ENCODE results near the gene PTPRE. TPM values are rescaled to one million over a fixed set of nuclear protein-coding genes. Genes with fewer than 3 reads are reported as not detected.

Gene PTPRE
- total RNA-seq, 2 donors from 2014 or later, result 6.5 to 8.9 TPM

- Histone ChIP-seq H3K4me1 (no peaks in the 10 kb centered on the region), H3K36me3 (replicated peaks in 1 of 2; ENCODE audit: insufficient read depth in 1 of 2, low read depth in 2 of 2) (no peaks in the 10 kb centered on the region), H3K27me3 (no peaks in the 10 kb centered on the region), H3K4me3 (no peak overlapping the region), H3K9me3 (no peaks in the 10 kb centered on the region), H3K27ac (no peak overlapping the region)
- ATAC-seq, result no peak
- intact Hi-C loops (cut with DNase I), result no loop called here
- WGBS, 2 donors, result 44 to 74% methylated on average over 1 to 8 of the region's 8 CpGs
- no peak for TF ChIP-seq CTCF (IDR thresholded peaks at IDR 0.05)
- no peak for TF ChIP-seq POLR2A (IDR thresholded peaks at IDR 0.05)
- DNase-seq, result no peak
These were observed 133.8 kb downstream of the PTPRE start for GRCh38 chr10:128040681-128041080.

- H3K4me1 ChIP-seq, result no peaks in the 10 kb centered on the region
- WGBS, 2 donors, result 64 to 71% methylated on average over 17 of the region's 17 CpGs
- ATAC-seq (no peak), DNase-seq (no peak)
- H3K4me3 ChIP-seq, result no peak overlapping the region
- TF ChIP-seq POLR2A (IDR thresholded peaks at IDR 0.05), result no peak
- TF ChIP-seq CTCF (IDR thresholded peaks at IDR 0.05), result no peak
- H3K9me3 ChIP-seq, result no peaks in the 10 kb centered on the region
- no peaks in the 10 kb centered on the region for H3K36me3 ChIP-seq (replicated peaks in 1 of 2; ENCODE audit: insufficient read depth in 1 of 2, low read depth in 2 of 2)
- no peak overlapping the region for H3K27ac ChIP-seq
- H3K27me3 ChIP-seq, result no peaks in the 10 kb centered on the region
- intact Hi-C loops (cut with DNase I), result no loop called here
These were observed 135.3 kb downstream of the PTPRE start for GRCh38 chr10:128042131-128042610.

- no peak overlapping the region for H3K4me3 ChIP-seq
- intact Hi-C loops (cut with DNase I), result no loop called here
- WGBS, 2 donors, result 50 to 56% methylated on average over 18 of the region's 18 CpGs
- DNase-seq (no peak), ATAC-seq (no peak)
- no peaks in the 10 kb centered on the region for H3K9me3 ChIP-seq
- no peaks in the 10 kb centered on the region for H3K4me1 ChIP-seq
- no peaks in the 10 kb centered on the region for H3K27me3 ChIP-seq
- no peaks in the 10 kb centered on the region for H3K36me3 ChIP-seq (replicated peaks in 1 of 2; ENCODE audit: insufficient read depth in 1 of 2, low read depth in 2 of 2)
- TF ChIP-seq POLR2A (IDR thresholded peaks at IDR 0.05) (no peak), CTCF (IDR thresholded peaks at IDR 0.05) (no peak)
- H3K27ac ChIP-seq, result no peak overlapping the region
These were observed 136.5 kb downstream of the PTPRE start for GRCh38 chr10:128043259-128044045.

GRCh38 chr10:128044186-128044585 lies 137.3 kb downstream of the PTPRE start:
- Histone ChIP-seq H3K36me3 (replicated peaks in 1 of 2; ENCODE audit: insufficient read depth in 1 of 2, low read depth in 2 of 2) (no peaks in the 10 kb centered on the region), H3K4me3 (no peak overlapping the region), H3K27me3 (no peaks in the 10 kb centered on the region), H3K9me3 (no peaks in the 10 kb centered on the region), H3K4me1 (no peaks in the 10 kb centered on the region), H3K27ac (no peak overlapping the region)
- intact Hi-C loops (cut with DNase I), result no loop called here
- TF ChIP-seq CTCF (IDR thresholded peaks at IDR 0.05) (no peak), POLR2A (IDR thresholded peaks at IDR 0.05) (no peak)
- DNase-seq (no peak), ATAC-seq (no peak)
- WGBS, 2 donors, result 83 to 96% methylated on average over 3 of the region's 3 CpGs

Measured in body of pancreas (tissue), 4 donors.